Prostate gland (tissue), 2 donors: Measurements from ENCODE around the gene LAGE3.

Experiments
- POLR2A ChIP-seq: fragments of 450-650 bp; IDR thresholded peaks from one replicate; pipeline ENCODE4 v1.6.1; 2016; ENCODE audit warnings: antibody characterized with exemption, mild to moderate bottlenecking
- POLR2AphosphoS5 ChIP-seq: sonication (generic); formaldehyde crosslinking; IDR thresholded peaks from one replicate; pipeline ENCODE4 v1.6.1; 2017; ENCODE audit warnings: antibody characterized with exemption
- TF ChIP-seq, protein P1 (sequence below), 4 experiments: fragments of 200-600 bp in 2 of 4; fragments of 450-650 bp in 2 of 4; sonication (generic) in 2 of 4; IDR thresholded peaks; 1 replicate in 3 of 4; 2 replicates in 1 of 4; pipeline ENCODE4 v1.5.1; 2016 to 2019; ENCODE audit warnings: antibody characterized with exemption in 4 of 4, mild to moderate bottlenecking in 2 of 4, moderate library complexity in 2 of 4

DNA sequence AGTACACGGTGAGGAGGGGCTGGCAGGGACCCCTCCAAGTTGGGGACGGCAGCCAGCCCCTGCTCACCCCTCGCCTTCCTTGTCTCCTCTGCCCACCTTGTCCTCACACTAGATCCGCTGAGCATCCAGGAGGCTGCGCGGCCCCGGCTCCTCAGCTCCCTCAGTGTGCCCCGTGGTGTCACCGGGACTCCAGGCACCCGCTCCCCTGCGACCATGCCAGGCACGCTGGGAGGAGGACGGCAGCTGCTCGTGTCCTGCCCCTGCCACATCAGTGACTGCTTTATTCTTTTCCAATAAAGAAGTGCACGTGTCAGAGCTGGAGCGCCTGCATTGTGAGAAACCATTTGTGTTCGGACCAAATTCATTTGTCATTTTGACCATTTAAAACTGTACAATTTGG is 28.8 kb downstream of the LAGE3 start:
- no peak for TF ChIP-seq POLR2A
- TF ChIP-seq, protein P1, sequence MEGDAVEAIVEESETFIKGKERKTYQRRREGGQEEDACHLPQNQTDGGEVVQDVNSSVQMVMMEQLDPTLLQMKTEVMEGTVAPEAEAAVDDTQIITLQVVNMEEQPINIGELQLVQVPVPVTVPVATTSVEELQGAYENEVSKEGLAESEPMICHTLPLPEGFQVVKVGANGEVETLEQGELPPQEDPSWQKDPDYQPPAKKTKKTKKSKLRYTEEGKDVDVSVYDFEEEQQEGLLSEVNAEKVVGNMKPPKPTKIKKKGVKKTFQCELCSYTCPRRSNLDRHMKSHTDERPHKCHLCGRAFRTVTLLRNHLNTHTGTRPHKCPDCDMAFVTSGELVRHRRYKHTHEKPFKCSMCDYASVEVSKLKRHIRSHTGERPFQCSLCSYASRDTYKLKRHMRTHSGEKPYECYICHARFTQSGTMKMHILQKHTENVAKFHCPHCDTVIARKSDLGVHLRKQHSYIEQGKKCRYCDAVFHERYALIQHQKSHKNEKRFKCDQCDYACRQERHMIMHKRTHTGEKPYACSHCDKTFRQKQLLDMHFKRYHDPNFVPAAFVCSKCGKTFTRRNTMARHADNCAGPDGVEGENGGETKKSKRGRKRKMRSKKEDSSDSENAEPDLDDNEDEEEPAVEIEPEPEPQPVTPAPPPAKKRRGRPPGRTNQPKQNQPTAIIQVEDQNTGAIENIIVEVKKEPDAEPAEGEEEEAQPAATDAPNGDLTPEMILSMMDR (IDR thresholded peaks at IDR 0.05) = no peak
- no peak for TF ChIP-seq POLR2AphosphoS5
